GM23338 (cell line): ENCODE results near the gene ZMYND12. TPM values are rescaled to one million over a fixed set of nuclear protein-coding genes. Genes with fewer than 3 reads are reported as not detected.

ENCODE experiments used
- ATAC-seq: fragments of 200-7000 bp; cut with Tn5 transposase; 3 replicates; pipeline ENCODE4 v1.9.1; 2020
- DNase-seq: peaks from one replicate; pipeline ENCODE4 v3.0.0-alpha.2; 2015; ENCODE audit warnings: low spot score
- H2AFZ ChIP-seq: fragments of 200-600 bp; sonication (generic); 2 replicates; pipeline ENCODE4 v1.8.0; 2016; ENCODE audit warnings: antibody characterized with exemption, mild to moderate bottlenecking, moderate library complexity
- H3F3A ChIP-seq: fragments of 200-600 bp; sonication (generic); replicated peaks from 2 replicates; pipeline ENCODE4 v1.8.0; 2017; ENCODE audit warnings: antibody characterized with exemption, mixed run types, low read depth
- H3K27ac ChIP-seq: fragments of 200-600 bp; sonication (generic); 2 replicates; pipeline ENCODE4 v1.6.1; 2016; ENCODE audit warnings: low read depth
- H3K27me3 ChIP-seq: fragments of 200-600 bp; sonication (generic); 2 replicates; pipeline ENCODE4 v1.8.0; 2016; ENCODE audit warnings: mild to moderate bottlenecking, mixed run types, moderate library complexity; ENCODE audit not compliant: insufficient read depth
- H3K36me3 ChIP-seq: fragments of 200-600 bp; sonication (generic); 2 replicates; pipeline ENCODE4 v1.8.0; 2016; ENCODE audit warnings: mild to moderate bottlenecking; ENCODE audit not compliant: insufficient read depth
- H3K4me1 ChIP-seq: fragments of 200-600 bp; sonication (generic); 2 replicates; pipeline ENCODE4 v1.8.0; 2016; ENCODE audit warnings: mild to moderate bottlenecking, moderate library complexity; ENCODE audit not compliant: insufficient read depth
- H3K4me2 ChIP-seq: fragments of 200-600 bp; sonication (generic); 2 replicates; pipeline ENCODE4 v1.7.1; 2017; ENCODE audit warnings: mixed run types
- H3K4me3 ChIP-seq: fragments of 200-600 bp; sonication (generic); 2 replicates; pipeline ENCODE4 v1.6.1; 2016; ENCODE audit warnings: mixed run types
- H3K79me2 ChIP-seq: fragments of 200-600 bp; sonication (generic); replicated peaks from 2 replicates; pipeline ENCODE4 v1.8.0; 2017; ENCODE audit warnings: mild to moderate bottlenecking; ENCODE audit not compliant: insufficient read depth
- H3K9me2 ChIP-seq: fragments of 200-600 bp; sonication (generic); 2 replicates; pipeline ENCODE4 v1.8.0; 2017; ENCODE audit not compliant: insufficient read depth
- H4K20me1 ChIP-seq: fragments of 200-600 bp; sonication (generic); replicated peaks from 2 replicates; pipeline ENCODE4 v1.8.0; 2017; ENCODE audit warnings: mild to moderate bottlenecking; ENCODE audit not compliant: insufficient read depth
- H3K27ac Mint-ChIP-seq: 2 replicates; pipeline ENCODE4 v1.8.0; 2020; ENCODE audit warnings: inconsistent platforms, mild to moderate bottlenecking, moderate library complexity, mixed read lengths
- H3K27me3 Mint-ChIP-seq: 3 replicates; pipeline ENCODE4 v1.8.0; 2022; ENCODE audit warnings: low read depth, mild to moderate bottlenecking, moderate library complexity, mixed read lengths, inconsistent platforms; ENCODE audit not compliant: insufficient read depth, poor library complexity
- H3K36me3 Mint-ChIP-seq: 3 replicates; pipeline ENCODE4 v1.8.0; 2021; ENCODE audit warnings: low read depth, mild to moderate bottlenecking, inconsistent platforms, moderate library complexity, mixed read lengths
- H3K4me1 Mint-ChIP-seq: 3 replicates; pipeline ENCODE4 v1.8.0; 2020; ENCODE audit warnings: mild to moderate bottlenecking, inconsistent platforms, mixed read lengths
- H3K4me3 Mint-ChIP-seq: 3 replicates; pipeline ENCODE4 v1.8.0; 2021; ENCODE audit warnings: moderate library complexity, mild to moderate bottlenecking, inconsistent platforms, mixed read lengths
- H3K9me3 Mint-ChIP-seq: 3 replicates; pipeline ENCODE4 v1.8.0; 2020; ENCODE audit warnings: moderate library complexity, mild to moderate bottlenecking, inconsistent platforms, mixed read lengths
- CREB1 ChIP-seq: fragments of 250-450 bp; sonication (Bioruptor Pico); IDR thresholded peaks from 2 replicates; pipeline ENCODE4 v1.5.0; 2020; ENCODE audit warnings: low read depth, mild to moderate bottlenecking, moderate library complexity
- EZH2 ChIP-seq: fragments of 200-600 bp; sonication (generic); IDR thresholded peaks from one replicate; pipeline ENCODE4 v1.8.0; 2017; ENCODE audit warnings: antibody characterized with exemption, mild to moderate bottlenecking, low read depth; ENCODE audit not compliant: unreplicated experiment
- EZH2phosphoT487 ChIP-seq: fragments of 200-600 bp; sonication (generic); IDR thresholded peaks from one replicate; pipeline ENCODE4 v1.8.1; 2018; ENCODE audit warnings: antibody characterized with exemption; ENCODE audit not compliant: unreplicated experiment
- JUNB ChIP-seq: IDR thresholded peaks from one replicate; pipeline ENCODE4 v1.6.1; 2016; ENCODE audit warnings: antibody characterized with exemption; ENCODE audit not compliant: unreplicated experiment
- NANOG ChIP-seq: IDR thresholded peaks from 2 replicates; pipeline ENCODE4 v1.6.1; 2016; ENCODE audit warnings: antibody characterized with exemption, borderline replicate concordance
- POLR2AphosphoS5 ChIP-seq: IDR thresholded peaks from 2 replicates; pipeline ENCODE4 v1.6.1; 2016; ENCODE audit warnings: antibody characterized with exemption, low read depth
- STAT1 ChIP-seq: IDR thresholded peaks from one replicate; pipeline ENCODE4 v1.6.1; 2016; ENCODE audit warnings: antibody characterized with exemption; ENCODE audit not compliant: unreplicated experiment
- ZNF114 ChIP-seq: fragments of 250-450 bp; sonication (Bioruptor Pico); IDR thresholded peaks from 2 replicates; pipeline ENCODE4 v1.5.0; 2020; ENCODE audit warnings: mild to moderate bottlenecking, moderate library complexity
- ZNF331 ChIP-seq: fragments of 250-450 bp; sonication (Bioruptor Pico); IDR thresholded peaks from 2 replicates; pipeline ENCODE4 v1.5.0; 2020; ENCODE audit warnings: low read depth, mild to moderate bottlenecking, moderate library complexity
- polyA plus RNA-seq: library from polyadenylated mRNA; unstranded; fragments of >200 nt; fragmentation: Nextera tagmentation; extraction: Ambion mirVana; gene quantifications from 2 replicates; pipeline ENCODE4 v1.2.1, GENCODE V29; 2016
- total RNA-seq: library from RNA; depleted of rRNA; stranded (reverse); fragments of >200 nt; shearing (Covaris generic); gene quantifications from 2 replicates; pipeline ENCODE4 v1.2.3, GENCODE V29; 2014
- TF ChIP-seq, protein P1 (sequence below): IDR thresholded peaks from one replicate; pipeline ENCODE4 v1.6.1; 2018; ENCODE audit warnings: antibody characterized with exemption; ENCODE audit not compliant: unreplicated experiment
- TF ChIP-seq, protein P2 (sequence below), 2 experiments: fragments of 200-600 bp in 1 of 2; sonication (generic) in 1 of 2; conservative IDR thresholded peaks; 2 replicates each; pipeline versions ENCODE4 v1.5.1 to v1.6.1; 2016 to 2017; ENCODE audit warnings: antibody characterized with exemption in 2 of 2, low read depth in 2 of 2, mild to moderate bottlenecking in 2 of 2, moderate library complexity in 1 of 2
- TF ChIP-seq, protein P3 (sequence below): fragments of 250-450 bp; sonication (Bioruptor Pico); IDR thresholded peaks from 2 replicates; pipeline ENCODE4 v1.5.0; 2020; ENCODE audit warnings: mild to moderate bottlenecking, moderate library complexity
- TF ChIP-seq, protein P4 (sequence below): IDR thresholded peaks from 2 replicates; pipeline ENCODE4 v1.6.1; 2016; ENCODE audit warnings: antibody characterized with exemption

Gene ZMYND12
- total and polyA plus RNA-seq, 2 experiments from 2014 or later = 0.16 to 0.63 TPM

DNA sequence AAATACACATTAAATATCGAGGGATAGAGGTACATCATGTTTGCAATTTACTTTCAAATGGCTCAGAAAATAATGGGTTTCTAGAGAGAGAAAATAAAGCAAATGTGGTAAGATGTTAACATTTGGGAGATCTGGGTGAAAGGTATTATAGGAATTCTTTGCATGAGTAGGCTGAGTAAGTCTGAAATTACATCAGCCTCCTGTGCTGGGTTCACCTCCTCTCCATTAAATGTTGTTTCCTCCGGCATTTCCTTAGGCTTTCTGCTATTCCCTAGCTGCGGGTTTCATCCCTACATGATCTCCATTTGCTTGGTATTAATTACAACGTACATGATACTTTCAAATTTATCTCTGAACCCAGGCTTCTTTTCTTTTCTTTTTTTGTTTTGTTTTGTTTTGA, 31.6 kb downstream of the ZMYND12 start:
- no peaks in the 10 kb centered on the region for H3K36me3 Mint-ChIP-seq
- H4K20me1 ChIP-seq = no peaks in the 10 kb centered on the region
- H3K27me3 Mint-ChIP-seq = peaks cover 7% of the 10 kb centered on the region
- no peaks in the 10 kb centered on the region for H3K36me3 ChIP-seq
- no peak overlapping the region for H2AFZ ChIP-seq
- H3K4me1 Mint-ChIP-seq = peaks cover 28% of the 10 kb centered on the region
- no peak for ATAC-seq
- H3K4me2 ChIP-seq = no peak overlapping the region
- H3K27me3 ChIP-seq = no peaks in the 10 kb centered on the region
- no peaks in the 10 kb centered on the region for H3K9me2 ChIP-seq
- H3K4me1 ChIP-seq = peaks cover 7% of the 10 kb centered on the region
- no peak overlapping the region for H3K4me3 Mint-ChIP-seq
- H3K27ac ChIP-seq = no peak overlapping the region
- DNase-seq = no peak
- no peaks in the 10 kb centered on the region for H3K79me2 ChIP-seq
- TF ChIP-seq EZH2phosphoT487 = no peak
- TF ChIP-seq, protein P1, sequence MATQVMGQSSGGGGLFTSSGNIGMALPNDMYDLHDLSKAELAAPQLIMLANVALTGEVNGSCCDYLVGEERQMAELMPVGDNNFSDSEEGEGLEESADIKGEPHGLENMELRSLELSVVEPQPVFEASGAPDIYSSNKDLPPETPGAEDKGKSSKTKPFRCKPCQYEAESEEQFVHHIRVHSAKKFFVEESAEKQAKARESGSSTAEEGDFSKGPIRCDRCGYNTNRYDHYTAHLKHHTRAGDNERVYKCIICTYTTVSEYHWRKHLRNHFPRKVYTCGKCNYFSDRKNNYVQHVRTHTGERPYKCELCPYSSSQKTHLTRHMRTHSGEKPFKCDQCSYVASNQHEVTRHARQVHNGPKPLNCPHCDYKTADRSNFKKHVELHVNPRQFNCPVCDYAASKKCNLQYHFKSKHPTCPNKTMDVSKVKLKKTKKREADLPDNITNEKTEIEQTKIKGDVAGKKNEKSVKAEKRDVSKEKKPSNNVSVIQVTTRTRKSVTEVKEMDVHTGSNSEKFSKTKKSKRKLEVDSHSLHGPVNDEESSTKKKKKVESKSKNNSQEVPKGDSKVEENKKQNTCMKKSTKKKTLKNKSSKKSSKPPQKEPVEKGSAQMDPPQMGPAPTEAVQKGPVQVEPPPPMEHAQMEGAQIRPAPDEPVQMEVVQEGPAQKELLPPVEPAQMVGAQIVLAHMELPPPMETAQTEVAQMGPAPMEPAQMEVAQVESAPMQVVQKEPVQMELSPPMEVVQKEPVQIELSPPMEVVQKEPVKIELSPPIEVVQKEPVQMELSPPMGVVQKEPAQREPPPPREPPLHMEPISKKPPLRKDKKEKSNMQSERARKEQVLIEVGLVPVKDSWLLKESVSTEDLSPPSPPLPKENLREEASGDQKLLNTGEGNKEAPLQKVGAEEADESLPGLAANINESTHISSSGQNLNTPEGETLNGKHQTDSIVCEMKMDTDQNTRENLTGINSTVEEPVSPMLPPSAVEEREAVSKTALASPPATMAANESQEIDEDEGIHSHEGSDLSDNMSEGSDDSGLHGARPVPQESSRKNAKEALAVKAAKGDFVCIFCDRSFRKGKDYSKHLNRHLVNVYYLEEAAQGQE = no peak
- no peak for TF ChIP-seq STAT1
- no peak for TF ChIP-seq ZNF331 (CRISPR knock-in tag)
- TF ChIP-seq CREB1 (CRISPR knock-in tag) = no peak
- TF ChIP-seq ZNF114 (CRISPR knock-in tag) = no peak
- no peak for TF ChIP-seq NANOG
- no peak for TF ChIP-seq EZH2
- TF ChIP-seq, protein P2, sequence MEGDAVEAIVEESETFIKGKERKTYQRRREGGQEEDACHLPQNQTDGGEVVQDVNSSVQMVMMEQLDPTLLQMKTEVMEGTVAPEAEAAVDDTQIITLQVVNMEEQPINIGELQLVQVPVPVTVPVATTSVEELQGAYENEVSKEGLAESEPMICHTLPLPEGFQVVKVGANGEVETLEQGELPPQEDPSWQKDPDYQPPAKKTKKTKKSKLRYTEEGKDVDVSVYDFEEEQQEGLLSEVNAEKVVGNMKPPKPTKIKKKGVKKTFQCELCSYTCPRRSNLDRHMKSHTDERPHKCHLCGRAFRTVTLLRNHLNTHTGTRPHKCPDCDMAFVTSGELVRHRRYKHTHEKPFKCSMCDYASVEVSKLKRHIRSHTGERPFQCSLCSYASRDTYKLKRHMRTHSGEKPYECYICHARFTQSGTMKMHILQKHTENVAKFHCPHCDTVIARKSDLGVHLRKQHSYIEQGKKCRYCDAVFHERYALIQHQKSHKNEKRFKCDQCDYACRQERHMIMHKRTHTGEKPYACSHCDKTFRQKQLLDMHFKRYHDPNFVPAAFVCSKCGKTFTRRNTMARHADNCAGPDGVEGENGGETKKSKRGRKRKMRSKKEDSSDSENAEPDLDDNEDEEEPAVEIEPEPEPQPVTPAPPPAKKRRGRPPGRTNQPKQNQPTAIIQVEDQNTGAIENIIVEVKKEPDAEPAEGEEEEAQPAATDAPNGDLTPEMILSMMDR (conservative IDR thresholded peaks at IDR 0.05; ENCODE audit: low read depth in 2 of 2) = no peak
- TF ChIP-seq, protein P3, sequence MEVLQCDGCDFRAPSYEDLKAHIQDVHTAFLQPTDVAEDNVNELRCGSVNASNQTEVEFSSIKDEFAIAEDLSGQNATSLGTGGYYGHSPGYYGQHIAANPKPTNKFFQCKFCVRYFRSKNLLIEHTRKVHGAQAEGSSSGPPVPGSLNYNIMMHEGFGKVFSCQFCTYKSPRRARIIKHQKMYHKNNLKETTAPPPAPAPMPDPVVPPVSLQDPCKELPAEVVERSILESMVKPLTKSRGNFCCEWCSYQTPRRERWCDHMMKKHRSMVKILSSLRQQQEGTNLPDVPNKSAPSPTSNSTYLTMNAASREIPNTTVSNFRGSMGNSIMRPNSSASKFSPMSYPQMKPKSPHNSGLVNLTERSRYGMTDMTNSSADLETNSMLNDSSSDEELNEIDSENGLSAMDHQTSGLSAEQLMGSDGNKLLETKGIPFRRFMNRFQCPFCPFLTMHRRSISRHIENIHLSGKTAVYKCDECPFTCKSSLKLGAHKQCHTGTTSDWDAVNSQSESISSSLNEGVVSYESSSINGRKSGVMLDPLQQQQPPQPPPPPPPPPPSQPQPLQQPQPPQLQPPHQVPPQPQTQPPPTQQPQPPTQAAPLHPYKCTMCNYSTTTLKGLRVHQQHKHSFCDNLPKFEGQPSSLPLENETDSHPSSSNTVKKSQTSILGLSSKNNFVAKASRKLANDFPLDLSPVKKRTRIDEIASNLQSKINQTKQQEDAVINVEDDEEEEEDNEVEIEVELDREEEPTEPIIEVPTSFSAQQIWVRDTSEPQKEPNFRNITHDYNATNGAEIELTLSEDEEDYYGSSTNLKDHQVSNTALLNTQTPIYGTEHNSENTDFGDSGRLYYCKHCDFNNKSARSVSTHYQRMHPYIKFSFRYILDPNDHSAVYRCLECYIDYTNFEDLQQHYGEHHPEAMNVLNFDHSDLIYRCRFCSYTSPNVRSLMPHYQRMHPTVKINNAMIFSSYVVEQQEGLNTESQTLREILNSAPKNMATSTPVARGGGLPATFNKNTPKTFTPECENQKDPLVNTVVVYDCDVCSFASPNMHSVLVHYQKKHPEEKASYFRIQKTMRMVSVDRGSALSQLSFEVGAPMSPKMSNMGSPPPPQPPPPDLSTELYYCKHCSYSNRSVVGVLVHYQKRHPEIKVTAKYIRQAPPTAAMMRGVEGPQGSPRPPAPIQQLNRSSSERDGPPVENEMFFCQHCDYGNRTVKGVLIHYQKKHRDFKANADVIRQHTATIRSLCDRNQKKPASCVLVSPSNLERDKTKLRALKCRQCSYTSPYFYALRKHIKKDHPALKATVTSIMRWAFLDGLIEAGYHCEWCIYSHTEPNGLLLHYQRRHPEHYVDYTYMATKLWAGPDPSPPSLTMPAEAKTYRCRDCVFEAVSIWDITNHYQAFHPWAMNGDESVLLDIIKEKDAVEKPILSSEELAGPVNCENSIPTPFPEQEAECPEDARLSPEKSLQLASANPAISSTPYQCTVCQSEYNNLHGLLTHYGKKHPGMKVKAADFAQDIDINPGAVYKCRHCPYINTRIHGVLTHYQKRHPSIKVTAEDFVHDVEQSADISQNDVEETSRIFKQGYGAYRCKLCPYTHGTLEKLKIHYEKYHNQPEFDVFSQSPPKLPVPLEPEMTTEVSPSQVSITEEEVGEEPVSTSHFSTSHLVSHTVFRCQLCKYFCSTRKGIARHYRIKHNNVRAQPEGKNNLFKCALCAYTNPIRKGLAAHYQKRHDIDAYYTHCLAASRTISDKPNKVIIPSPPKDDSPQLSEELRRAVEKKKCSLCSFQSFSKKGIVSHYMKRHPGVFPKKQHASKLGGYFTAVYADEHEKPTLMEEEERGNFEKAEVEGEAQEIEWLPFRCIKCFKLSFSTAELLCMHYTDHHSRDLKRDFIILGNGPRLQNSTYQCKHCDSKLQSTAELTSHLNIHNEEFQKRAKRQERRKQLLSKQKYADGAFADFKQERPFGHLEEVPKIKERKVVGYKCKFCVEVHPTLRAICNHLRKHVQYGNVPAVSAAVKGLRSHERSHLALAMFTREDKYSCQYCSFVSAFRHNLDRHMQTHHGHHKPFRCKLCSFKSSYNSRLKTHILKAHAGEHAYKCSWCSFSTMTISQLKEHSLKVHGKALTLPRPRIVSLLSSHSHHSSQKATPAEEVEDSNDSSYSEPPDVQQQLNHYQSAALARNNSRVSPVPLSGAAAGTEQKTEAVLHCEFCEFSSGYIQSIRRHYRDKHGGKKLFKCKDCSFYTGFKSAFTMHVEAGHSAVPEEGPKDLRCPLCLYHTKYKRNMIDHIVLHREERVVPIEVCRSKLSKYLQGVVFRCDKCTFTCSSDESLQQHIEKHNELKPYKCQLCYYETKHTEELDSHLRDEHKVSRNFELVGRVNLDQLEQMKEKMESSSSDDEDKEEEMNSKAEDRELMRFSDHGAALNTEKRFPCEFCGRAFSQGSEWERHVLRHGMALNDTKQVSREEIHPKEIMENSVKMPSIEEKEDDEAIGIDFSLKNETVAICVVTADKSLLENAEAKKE (CRISPR knock-in tag) = no peak
- no peak for TF ChIP-seq JUNB
- TF ChIP-seq, protein P4, sequence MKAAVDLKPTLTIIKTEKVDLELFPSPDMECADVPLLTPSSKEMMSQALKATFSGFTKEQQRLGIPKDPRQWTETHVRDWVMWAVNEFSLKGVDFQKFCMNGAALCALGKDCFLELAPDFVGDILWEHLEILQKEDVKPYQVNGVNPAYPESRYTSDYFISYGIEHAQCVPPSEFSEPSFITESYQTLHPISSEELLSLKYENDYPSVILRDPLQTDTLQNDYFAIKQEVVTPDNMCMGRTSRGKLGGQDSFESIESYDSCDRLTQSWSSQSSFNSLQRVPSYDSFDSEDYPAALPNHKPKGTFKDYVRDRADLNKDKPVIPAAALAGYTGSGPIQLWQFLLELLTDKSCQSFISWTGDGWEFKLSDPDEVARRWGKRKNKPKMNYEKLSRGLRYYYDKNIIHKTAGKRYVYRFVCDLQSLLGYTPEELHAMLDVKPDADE = no peak
- no peak for TF ChIP-seq POLR2AphosphoS5
- no peaks in the 10 kb centered on the region for H3K9me3 Mint-ChIP-seq
- H3K4me3 ChIP-seq = no peak overlapping the region
- no peak overlapping the region for H3K27ac Mint-ChIP-seq
- no peaks in the 10 kb centered on the region for H3F3A ChIP-seq
